GM18868 (cell line): Measurements from ENCODE around the gene BLNK.

Experiments used
- ATAC-seq: cut with Tn5 transposase; IDR thresholded peaks from one replicate; pipeline ENCODE4 v1.9.1; 2021; ENCODE audit warnings: mild to moderate bottlenecking, moderate library complexity; ENCODE audit not compliant: unreplicated experiment

BLNK gene

DNA sequence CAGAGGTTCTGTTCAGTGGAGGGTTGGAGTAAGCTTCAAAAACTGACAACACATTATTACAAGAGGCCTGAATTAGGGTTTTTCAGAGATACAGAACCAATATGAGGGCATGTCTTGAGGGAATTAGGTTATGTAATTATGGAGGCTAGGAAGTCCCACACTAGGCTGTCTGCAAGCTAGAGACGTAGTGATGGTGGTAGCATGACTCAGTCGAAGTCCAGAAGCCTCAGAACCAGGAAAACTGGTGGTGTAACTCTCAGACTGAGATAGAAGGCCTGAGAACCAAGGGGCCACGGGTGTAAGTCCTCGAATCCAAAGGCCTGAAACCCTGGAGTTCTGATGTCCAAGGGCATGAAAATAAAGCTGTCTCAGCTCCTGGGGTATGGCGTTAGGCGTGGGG, 105.6 kb downstream of the BLNK start:
- no peak for ATAC-seq

- ATAC-seq: no peak
Measured at GRCh38 chr10:96153070-96153469, 118.3 kb downstream of the BLNK start.

DNA sequence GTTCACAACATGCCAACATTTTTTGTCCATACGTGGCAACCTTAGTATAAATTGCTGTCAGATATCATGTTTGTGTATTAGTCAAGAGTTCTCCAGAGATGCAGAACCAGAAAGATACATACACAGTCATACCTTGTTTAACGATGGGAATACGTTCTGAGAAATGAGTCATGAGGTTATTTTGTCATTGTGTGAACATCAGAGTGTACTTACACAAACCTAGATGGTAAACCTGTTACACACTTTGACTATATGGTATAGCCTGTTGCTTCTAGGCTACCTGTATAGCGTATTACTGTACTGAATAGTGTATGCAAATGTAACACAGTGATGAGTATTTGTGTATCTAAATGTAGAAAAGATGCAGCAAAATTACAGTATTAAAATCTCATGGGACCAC, 118.9 kb downstream of the BLNK start:
- no peak for ATAC-seq
